ENCODE results near the gene SLC10A3.

The SLC10A3 gene

DNA sequence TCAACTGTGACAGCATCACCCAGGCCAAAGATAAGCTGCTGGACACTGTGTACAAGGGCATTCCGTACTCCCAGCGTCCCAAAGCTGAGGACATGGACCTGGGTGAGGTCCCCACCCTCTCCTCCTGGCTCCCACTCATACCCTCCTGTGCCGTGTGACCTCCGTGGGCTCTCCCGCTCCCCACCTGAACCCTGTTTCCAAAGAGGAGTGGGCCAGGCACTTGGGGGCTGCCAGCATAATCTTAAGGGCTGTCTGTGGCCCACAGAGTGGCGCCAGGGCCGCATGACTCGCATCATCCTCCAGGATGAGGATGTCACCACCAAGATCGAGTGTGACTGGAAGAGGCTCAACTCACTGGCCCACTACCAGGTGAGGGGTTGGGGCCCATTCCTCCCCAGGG, 21.3 kb downstream of the SLC10A3 start:
- peaks cover 21 to 98% (median 61%) of the 10 kb centered on the region in 3 donors for H3K36me3 ChIP-seq
- H3K4me1 ChIP-seq, result no peaks in the 10 kb centered on the region
- TF ChIP-seq, protein P1, sequence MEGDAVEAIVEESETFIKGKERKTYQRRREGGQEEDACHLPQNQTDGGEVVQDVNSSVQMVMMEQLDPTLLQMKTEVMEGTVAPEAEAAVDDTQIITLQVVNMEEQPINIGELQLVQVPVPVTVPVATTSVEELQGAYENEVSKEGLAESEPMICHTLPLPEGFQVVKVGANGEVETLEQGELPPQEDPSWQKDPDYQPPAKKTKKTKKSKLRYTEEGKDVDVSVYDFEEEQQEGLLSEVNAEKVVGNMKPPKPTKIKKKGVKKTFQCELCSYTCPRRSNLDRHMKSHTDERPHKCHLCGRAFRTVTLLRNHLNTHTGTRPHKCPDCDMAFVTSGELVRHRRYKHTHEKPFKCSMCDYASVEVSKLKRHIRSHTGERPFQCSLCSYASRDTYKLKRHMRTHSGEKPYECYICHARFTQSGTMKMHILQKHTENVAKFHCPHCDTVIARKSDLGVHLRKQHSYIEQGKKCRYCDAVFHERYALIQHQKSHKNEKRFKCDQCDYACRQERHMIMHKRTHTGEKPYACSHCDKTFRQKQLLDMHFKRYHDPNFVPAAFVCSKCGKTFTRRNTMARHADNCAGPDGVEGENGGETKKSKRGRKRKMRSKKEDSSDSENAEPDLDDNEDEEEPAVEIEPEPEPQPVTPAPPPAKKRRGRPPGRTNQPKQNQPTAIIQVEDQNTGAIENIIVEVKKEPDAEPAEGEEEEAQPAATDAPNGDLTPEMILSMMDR (IDR thresholded peaks at IDR 0.05), result no peak
- intact Hi-C loops (cut with DNase I; ENCODE audit: low total_unique reads), result no loop called here
- H3K27me3 ChIP-seq, result no peaks in the 10 kb centered on the region
- no peak overlapping the region for H3K4me3 ChIP-seq
- no peaks in the 10 kb centered on the region for H3K9me3 ChIP-seq
- no peak overlapping the region for H3K27ac ChIP-seq
- no peak for DNase-seq

DNA sequence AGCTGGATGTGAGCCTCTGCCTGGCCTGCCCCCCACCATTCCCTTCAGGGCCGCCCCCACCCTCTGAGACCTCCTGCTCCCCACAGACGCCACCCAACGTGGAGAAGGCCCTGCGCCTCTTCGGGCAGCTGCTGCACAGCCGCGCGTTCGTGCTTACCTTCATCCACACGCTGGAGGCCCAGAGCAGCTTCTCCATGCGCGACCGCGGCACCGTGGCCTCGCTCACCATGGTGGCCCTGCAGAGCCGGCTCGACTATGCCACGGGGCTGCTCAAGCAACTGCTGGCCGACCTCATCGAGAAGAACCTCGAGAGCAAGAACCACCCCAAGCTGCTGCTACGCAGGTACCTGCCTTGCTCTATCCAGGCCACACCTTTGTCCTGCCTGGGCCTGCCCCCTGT, 22.2 kb downstream of the SLC10A3 start:
- TF ChIP-seq, protein P1 (IDR thresholded peaks at IDR 0.05), result no peak
- no peaks in the 10 kb centered on the region for H3K4me1 ChIP-seq
- H3K27me3 ChIP-seq, result no peaks in the 10 kb centered on the region
- DNase-seq, result no peak
- H3K36me3 ChIP-seq, result peaks cover 21 to 100% (median 61%) of the 10 kb centered on the region in 3 donors
- no peaks in the 10 kb centered on the region for H3K9me3 ChIP-seq
- H3K4me3 ChIP-seq, result no peak overlapping the region
- no peak overlapping the region for H3K27ac ChIP-seq
- intact Hi-C loops (cut with DNase I; ENCODE audit: low total_unique reads), result no loop called here

DNA sequence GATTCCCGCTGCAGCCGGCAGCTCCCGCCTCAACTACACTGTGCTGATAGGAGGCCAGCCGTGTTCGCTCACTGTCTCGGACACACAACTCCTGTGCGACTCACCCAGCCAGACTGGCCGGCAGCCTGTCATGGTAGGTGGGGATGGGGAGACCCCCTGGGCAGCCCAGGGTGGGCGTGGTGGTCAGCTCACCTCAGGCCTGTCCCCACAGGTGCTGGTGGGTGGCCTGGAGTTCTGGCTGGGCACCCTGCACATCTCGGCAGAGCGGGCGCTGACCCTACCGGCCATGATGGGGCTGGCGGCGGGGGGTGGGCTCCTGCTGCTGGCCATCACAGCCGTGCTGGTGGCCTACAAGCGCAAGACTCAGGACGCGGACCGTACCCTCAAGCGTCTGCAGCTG, 22.9 kb downstream of the SLC10A3 start:
- no peak overlapping the region for H3K27ac ChIP-seq
- TF ChIP-seq, protein P1 (IDR thresholded peaks at IDR 0.05), result no peak
- no peaks in the 10 kb centered on the region for H3K4me1 ChIP-seq
- DNase-seq, result no peak
- H3K4me3 ChIP-seq, result no peak overlapping the region
- peaks cover 21 to 98% (median 57%) of the 10 kb centered on the region in 3 donors for H3K36me3 ChIP-seq
- no peaks in the 10 kb centered on the region for H3K9me3 ChIP-seq
- intact Hi-C loops (cut with DNase I; ENCODE audit: low total_unique reads), result no loop called here
- H3K27me3 ChIP-seq, result no peaks in the 10 kb centered on the region

DNA sequence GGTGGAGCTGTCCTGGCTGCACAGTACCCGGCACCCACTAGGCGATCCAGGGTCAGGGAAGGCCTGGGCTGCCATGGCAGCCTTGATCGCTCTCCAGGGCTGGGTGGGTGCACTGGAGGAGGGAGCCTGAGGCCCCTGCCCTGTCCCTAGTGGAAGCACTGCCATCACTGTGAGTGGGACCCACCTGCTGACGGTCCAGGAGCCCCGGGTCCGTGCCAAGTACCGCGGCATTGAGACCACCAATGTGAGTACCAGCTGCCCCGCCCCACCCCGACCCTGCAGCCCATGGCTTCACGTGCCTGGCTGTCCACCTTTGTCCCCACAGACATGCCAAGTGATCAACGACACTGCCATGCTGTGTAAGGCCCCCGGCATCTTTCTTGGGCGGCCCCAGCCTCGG, 23.5 kb downstream of the SLC10A3 start:
- intact Hi-C loops (cut with DNase I; ENCODE audit: low total_unique reads), result no loop called here
- TF ChIP-seq, protein P1 (IDR thresholded peaks at IDR 0.05), result no peak
- Histone ChIP-seq H3K4me1 (no peaks in the 10 kb centered on the region), H3K36me3 (peaks cover 21 to 98% (median 57%) of the 10 kb centered on the region in 3 donors), H3K4me3 (no peak overlapping the region), H3K9me3 (no peaks in the 10 kb centered on the region), H3K27me3 (no peaks in the 10 kb centered on the region), H3K27ac (no peak overlapping the region)
- no peak for DNase-seq

DNA sequence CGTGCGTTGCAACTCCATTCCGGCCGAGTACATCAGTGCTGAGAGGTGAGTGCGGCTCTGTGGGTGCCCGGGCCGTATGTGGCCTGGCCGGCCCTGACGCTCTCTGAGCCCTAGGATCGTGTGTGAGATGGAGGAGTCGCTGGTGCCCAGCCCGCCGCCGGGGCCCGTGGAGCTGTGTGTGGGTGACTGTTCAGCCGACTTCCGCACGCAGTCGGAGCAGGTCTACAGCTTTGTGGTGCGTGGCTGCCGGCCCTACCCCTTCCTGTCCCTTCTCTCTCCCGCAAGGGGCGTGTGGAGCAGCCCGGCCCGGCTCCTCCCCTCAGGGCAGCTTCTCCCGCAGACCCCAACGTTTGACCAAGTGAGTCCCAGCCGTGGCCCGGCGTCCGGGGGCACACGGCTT, 24.4 kb downstream of the SLC10A3 start:
- H3K36me3 ChIP-seq, result peaks cover 21 to 98% (median 51%) of the 10 kb centered on the region in 3 donors
- no peaks in the 10 kb centered on the region for H3K27me3 ChIP-seq
- intact Hi-C loops (cut with DNase I; ENCODE audit: low total_unique reads), result no loop called here
- TF ChIP-seq, protein P1 (IDR thresholded peaks at IDR 0.05), result no peak
- no peak overlapping the region for H3K4me3 ChIP-seq
- H3K27ac ChIP-seq, result no peak overlapping the region
- no peaks in the 10 kb centered on the region for H3K4me1 ChIP-seq
- no peak for DNase-seq
- H3K9me3 ChIP-seq, result no peaks in the 10 kb centered on the region

DNA sequence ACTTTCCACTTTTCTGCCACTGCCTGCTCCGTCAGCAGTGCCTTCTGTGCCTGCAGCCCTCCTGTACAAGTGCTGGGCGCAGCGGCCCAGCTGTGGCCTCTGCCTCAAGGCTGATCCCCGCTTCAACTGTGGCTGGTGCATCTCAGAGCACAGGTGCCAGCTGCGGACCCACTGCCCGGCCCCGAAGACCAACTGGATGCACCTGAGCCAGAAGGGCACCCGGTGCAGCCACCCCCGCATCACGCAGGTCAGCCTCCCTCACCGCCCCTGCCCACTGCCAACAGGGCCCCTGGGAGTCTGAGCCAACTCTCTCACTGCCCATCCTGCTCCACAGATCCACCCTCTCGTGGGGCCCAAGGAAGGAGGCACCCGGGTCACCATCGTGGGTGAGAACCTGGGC, 24.8 kb downstream of the SLC10A3 start:
- TF ChIP-seq, protein P1 (IDR thresholded peaks at IDR 0.05), result no peak
- H3K4me3 ChIP-seq, result no peak overlapping the region
- H3K27me3 ChIP-seq, result no peaks in the 10 kb centered on the region
- H3K27ac ChIP-seq, result no peak overlapping the region
- H3K4me1 ChIP-seq, result peaks cover 0 to 2% (median 0%) of the 10 kb centered on the region in 4 donors
- no peak for DNase-seq
- H3K36me3 ChIP-seq, result peaks cover 21 to 94% (median 46%) of the 10 kb centered on the region in 3 donors
- intact Hi-C loops (cut with DNase I; ENCODE audit: low total_unique reads), result no loop called here
- H3K9me3 ChIP-seq, result no peaks in the 10 kb centered on the region
